ENCODE results near the gene ZNF735. TPM values are rescaled to one million over a fixed set of nuclear protein-coding genes. Genes with fewer than 3 reads are reported as not detected.
"Not testable (repeated sequence)": the region's sequence is repeated elsewhere in the genome, so short reads cannot be mapped to it uniquely, and the experiment has no call there.

The ZNF735 gene
- total and polyA plus RNA-seq, 4 donors = not detected

DNA sequence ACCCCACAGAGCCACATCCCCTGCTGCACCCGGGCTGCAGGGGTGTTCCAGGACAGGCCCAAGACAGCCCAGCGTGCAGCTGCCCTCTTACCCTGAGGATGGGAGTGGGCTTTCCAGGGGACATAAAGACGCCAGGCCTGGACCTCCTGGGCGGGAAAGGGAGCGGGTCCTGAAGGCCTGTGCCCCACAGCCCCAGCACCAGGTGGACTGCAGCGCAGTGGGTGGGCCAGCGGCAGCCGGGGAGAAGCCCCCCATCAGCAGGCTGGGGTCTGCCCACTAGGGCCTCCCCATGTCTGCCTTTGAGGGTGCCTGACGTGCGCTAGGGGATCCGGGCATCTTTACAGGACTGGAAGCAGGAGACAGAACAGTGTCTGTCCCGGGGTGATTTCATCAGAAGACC is 22.6 kb upstream of the ZNF735 start:
- Histone ChIP-seq H3K4me3 (ENCODE audit: low read depth, low read length) (no peak overlapping the region), H3K27me3 (ENCODE audit: control insufficient read depth, insufficient read depth, low read length) (no peaks in the 10 kb centered on the region), H3K4me1 (ENCODE audit: control insufficient read depth, insufficient read depth, low read length) (no peaks in the 10 kb centered on the region), H3K27ac (ENCODE audit: low read depth, low read length) (no peak overlapping the region), H3K9me3 (ENCODE audit: control insufficient read depth, insufficient read depth, low read length) (peaks cover 7% of the 10 kb centered on the region), H3K36me3 (ENCODE audit: control insufficient read depth, insufficient read depth, low read length) (no peaks in the 10 kb centered on the region)
- no peak for DNase-seq (ENCODE audit: low read depth in 4 of 6, low spot score in 6 of 6)
- WGBS (ENCODE audit: insufficient coverage) = 90% methylated on average over 11 of the region's 12 CpGs

DNA sequence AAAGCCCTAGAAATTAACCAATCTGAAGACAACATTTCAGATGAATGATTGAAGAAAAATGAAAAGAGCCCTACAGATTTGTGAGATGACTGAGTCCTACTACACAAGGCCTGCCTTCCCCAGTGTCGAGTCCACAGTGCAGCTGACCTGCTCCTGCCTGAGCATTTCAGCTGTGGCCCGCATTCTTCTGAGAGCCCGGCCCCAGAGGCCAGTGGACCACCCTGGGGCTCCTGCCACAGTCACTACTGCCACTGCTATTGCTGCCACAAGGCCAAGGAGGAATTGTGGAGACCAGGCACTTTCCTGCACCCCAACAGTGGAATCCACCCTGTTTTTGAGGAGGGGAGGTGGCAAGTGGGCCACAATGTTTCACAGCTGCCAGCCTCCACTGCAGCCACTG is 19.6 kb upstream of the ZNF735 start:
- H3K9me3 ChIP-seq (ENCODE audit: control insufficient read depth, insufficient read depth, low read length) = peaks cover 9% of the 10 kb centered on the region
- no peaks in the 10 kb centered on the region for H3K4me1 ChIP-seq (ENCODE audit: control insufficient read depth, insufficient read depth, low read length)
- H3K27ac ChIP-seq (ENCODE audit: low read depth, low read length) = no peak overlapping the region
- no peaks in the 10 kb centered on the region for H3K36me3 ChIP-seq (ENCODE audit: control insufficient read depth, insufficient read depth, low read length)
- DNase-seq (ENCODE audit: low read depth in 4 of 6, low spot score in 6 of 6) = no peak
- H3K27me3 ChIP-seq (ENCODE audit: control insufficient read depth, insufficient read depth, low read length) = no peaks in the 10 kb centered on the region
- WGBS (ENCODE audit: insufficient coverage) = 51% methylated on average over 2 of the region's 3 CpGs
- no peak overlapping the region for H3K4me3 ChIP-seq (ENCODE audit: low read depth, low read length)

DNA sequence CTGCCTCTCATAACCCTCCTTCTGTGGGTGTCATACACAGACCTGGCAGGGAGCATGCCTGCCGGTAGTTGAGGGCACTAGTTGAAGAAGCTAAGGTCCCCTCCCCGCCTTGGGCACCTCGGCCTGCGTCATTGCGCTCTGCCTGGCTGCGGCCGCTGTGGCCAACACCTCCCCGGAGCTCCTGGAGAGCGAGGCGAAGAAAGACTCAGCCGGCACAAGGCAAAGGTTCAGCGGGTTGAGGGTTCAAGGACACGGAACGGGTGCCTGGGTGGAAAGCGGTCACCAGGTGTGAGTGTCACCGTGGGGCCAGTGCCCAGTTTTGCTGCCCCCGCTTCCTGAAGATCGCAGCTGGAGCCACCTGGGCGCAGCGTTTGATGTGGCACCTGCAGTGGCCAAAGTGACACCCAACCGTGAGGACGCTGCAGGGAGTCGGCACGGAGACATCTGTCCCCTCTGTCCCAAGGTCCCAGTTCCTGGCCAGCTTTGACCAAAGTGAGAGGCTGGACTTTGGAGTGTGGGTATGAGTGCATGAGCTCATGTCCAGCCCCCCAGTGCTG is 14.8 kb upstream of the ZNF735 start:
- H3K36me3 ChIP-seq (ENCODE audit: control insufficient read depth, insufficient read depth, low read length) = no peaks in the 10 kb centered on the region
- H3K4me1 ChIP-seq (ENCODE audit: control insufficient read depth, insufficient read depth, low read length) = no peaks in the 10 kb centered on the region
- whole genome bisulfite sequencing (ENCODE audit: insufficient coverage) = 86% methylated on average over 24 of the region's 24 CpGs

DNA sequence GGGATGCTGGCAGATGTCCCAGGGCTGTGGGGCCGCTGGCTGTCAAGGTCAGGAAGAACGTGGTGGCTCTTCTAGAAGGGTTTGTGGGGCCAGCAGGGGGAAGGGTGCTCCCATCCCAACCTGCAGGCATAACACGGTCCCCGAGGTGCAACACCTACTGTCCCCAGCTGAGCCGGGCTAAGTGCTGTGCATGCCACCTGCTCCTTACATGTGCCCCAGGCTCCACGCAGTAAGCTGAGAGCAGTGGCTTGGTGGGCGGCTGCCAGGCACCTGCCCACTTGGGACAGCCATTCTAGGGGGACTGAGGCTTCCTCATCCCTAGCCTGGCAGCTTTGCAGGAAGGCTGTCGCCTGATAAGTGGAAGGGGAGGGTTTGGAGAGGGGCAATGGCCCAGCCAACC is 14.2 kb upstream of the ZNF735 start:
- H3K4me3 ChIP-seq (ENCODE audit: low read depth, low read length) = no peak overlapping the region
- peaks cover 8% of the 10 kb centered on the region for H3K9me3 ChIP-seq (ENCODE audit: control insufficient read depth, insufficient read depth, low read length)
- H3K36me3 ChIP-seq (ENCODE audit: control insufficient read depth, insufficient read depth, low read length) = no peaks in the 10 kb centered on the region
- DNase-seq (ENCODE audit: low read depth in 4 of 6, low spot score in 6 of 6) = no peak
- no peaks in the 10 kb centered on the region for H3K4me1 ChIP-seq (ENCODE audit: control insufficient read depth, insufficient read depth, low read length)
- H3K27me3 ChIP-seq (ENCODE audit: control insufficient read depth, insufficient read depth, low read length) = no peaks in the 10 kb centered on the region
- 66% methylated on average over 8 of the region's 8 CpGs for WGBS (ENCODE audit: insufficient coverage)
- H3K27ac ChIP-seq (ENCODE audit: low read depth, low read length) = no peak overlapping the region

More for the DNA sequence above, 14.8 kb upstream of the ZNF735 start:
- Histone ChIP-seq H3K4me3 (ENCODE audit: low read depth, low read length) (no peak overlapping the region), H3K27ac (ENCODE audit: low read depth, low read length) (no peak overlapping the region), H3K27me3 (ENCODE audit: control insufficient read depth, insufficient read depth, low read length) (no peaks in the 10 kb centered on the region), H3K9me3 (ENCODE audit: control insufficient read depth, insufficient read depth, low read length) (peaks cover 8% of the 10 kb centered on the region)
- DNase-seq (ENCODE audit: low read depth in 4 of 6, low spot score in 6 of 6) = no peak

DNA sequence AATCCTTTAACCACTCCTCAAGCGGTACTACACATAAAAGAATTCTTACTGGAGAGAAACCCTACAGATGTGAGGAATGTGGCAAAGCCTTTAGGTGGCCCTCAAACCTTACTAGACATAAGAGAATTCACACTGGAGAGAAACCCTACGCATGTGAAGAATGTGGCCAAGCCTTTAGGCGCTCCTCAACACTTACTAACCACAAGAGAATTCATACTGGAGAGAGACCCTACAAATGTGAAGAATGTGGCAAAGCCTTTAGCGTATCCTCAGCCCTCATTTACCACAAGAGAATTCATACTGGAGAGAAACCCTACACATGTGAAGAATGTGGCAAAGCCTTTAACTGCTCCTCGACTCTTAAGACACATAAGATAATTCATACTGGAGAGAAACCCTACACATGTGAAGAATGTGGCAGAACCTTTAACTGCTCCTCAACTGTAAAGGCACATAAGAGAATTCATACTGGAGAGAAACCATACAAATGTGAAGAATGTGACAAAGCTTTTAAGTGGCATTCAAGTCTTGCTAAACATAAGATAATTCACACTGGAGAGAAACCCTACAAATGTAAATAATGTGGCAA is 12.8 kb downstream of the ZNF735 start:
- H3K27ac ChIP-seq (ENCODE audit: low read depth, low read length); H3K9me3 ChIP-seq (ENCODE audit: control insufficient read depth, insufficient read depth, low read length); DNase-seq (ENCODE audit: low read depth in 4 of 6, low spot score in 6 of 6); H3K4me3 ChIP-seq (ENCODE audit: low read depth, low read length); H3K36me3 ChIP-seq (ENCODE audit: control insufficient read depth, insufficient read depth, low read length); H3K4me1 ChIP-seq (ENCODE audit: control insufficient read depth, insufficient read depth, low read length); H3K27me3 ChIP-seq (ENCODE audit: control insufficient read depth, insufficient read depth, low read length): not testable (repeated sequence)
- no CpG with 5 or more reads among the region's 5 CpGs for WGBS (ENCODE audit: insufficient coverage)

DNA sequence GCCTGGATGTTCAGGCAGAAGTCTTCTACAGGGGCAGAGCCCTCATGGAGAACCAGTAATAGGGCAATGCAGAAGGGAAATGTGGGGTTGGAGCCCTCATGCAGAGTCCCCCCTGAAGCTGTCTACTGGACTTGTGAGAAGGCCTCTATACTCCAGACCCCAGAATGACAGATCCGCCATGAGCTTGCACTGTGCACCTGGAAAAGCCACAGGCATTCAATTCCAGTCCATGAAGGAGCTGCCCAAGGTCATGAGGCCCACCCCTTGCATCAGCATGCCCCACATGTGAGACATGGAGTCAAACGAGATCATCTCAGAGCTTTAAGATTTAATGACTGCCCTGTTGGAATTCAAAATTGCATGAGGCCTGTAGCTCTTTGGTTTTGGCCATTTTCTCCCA is 16.4 kb downstream of the ZNF735 start:
- 48% methylated on average over 2 of the region's 2 CpGs for WGBS (ENCODE audit: insufficient coverage)
- no peak overlapping the region for H3K4me3 ChIP-seq (ENCODE audit: low read depth, low read length)
- H3K27me3 ChIP-seq (ENCODE audit: control insufficient read depth, insufficient read depth, low read length) = no peaks in the 10 kb centered on the region
- no peak for DNase-seq (ENCODE audit: low read depth in 4 of 6, low spot score in 6 of 6)
- no peaks in the 10 kb centered on the region for H3K36me3 ChIP-seq (ENCODE audit: control insufficient read depth, insufficient read depth, low read length)
- no peaks in the 10 kb centered on the region for H3K4me1 ChIP-seq (ENCODE audit: control insufficient read depth, insufficient read depth, low read length)
- no peak overlapping the region for H3K27ac ChIP-seq (ENCODE audit: low read depth, low read length)
- peaks cover 8% of the 10 kb centered on the region for H3K9me3 ChIP-seq (ENCODE audit: control insufficient read depth, insufficient read depth, low read length)

DNA sequence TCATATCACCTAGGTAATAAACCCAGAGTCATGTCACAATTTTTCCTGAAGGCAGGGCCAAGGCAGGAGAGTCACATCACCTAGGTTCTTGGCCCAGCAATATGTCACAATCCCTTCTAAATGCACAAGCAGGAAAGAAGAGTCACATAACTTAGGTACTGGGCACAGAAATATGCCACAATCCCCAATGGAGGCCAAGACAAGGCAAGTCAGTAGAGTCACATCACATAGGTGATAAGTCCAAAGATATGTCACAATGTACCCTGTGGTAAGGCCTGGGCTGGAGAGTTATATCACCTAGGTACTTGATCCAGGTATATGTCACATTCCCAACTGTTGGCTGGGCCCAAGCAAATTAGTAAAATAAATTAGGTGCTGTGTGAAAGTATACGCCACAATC is 21.2 kb downstream of the ZNF735 start, which contains the start of gene ZNF679:
Gene ZNF679, plus strand, starts transcription at position 301 of the 400 bp plus-strand sequence. CDS start 20,644 bp downstream, outside the sequence.
- WGBS (ENCODE audit: insufficient coverage) = 100% methylated on average over 1 of the region's 1 CpG
- not testable (repeated sequence) for DNase-seq (ENCODE audit: low read depth in 4 of 6, low spot score in 6 of 6); H3K4me3 ChIP-seq (ENCODE audit: low read depth, low read length); H3K9me3 ChIP-seq (ENCODE audit: control insufficient read depth, insufficient read depth, low read length); H3K27me3 ChIP-seq (ENCODE audit: control insufficient read depth, insufficient read depth, low read length); H3K36me3 ChIP-seq (ENCODE audit: control insufficient read depth, insufficient read depth, low read length); H3K27ac ChIP-seq (ENCODE audit: low read depth, low read length); H3K4me1 ChIP-seq (ENCODE audit: control insufficient read depth, insufficient read depth, low read length)

DNA sequence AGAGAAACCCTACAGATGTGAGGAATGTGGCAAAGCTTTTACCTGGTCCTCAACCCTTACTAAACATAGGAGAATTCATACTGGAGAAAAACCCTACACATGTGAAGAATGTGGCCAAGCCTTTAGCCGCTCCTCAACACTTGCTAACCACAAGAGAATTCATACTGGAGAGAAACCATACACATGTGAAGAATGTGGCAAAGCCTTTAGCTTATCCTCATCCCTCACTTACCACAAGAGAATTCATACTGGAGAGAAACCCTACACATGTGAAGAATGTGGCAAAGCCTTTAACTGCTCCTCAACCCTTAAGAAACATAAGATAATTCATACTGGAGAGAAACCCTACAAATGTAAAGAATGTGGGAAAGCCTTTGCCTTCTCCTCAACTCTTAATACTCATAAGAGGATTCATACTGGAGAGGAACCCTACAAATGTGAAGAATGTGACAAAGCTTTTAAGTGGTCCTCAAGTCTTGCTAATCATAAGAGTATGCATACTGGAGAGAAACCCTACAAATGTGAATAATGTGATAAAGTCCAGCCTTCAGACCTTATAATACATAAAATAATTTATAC is 59.4 kb downstream of the ZNF735 start:
- H3K4me3 ChIP-seq (ENCODE audit: low read depth, low read length) = no peak overlapping the region

More for the DNA sequence above, 59.4 kb downstream of the ZNF735 start:
- Histone ChIP-seq H3K36me3 (ENCODE audit: control insufficient read depth, insufficient read depth, low read length) (no peaks in the 10 kb centered on the region), H3K27ac (ENCODE audit: low read depth, low read length) (no peak overlapping the region), H3K4me1 (ENCODE audit: control insufficient read depth, insufficient read depth, low read length) (no peaks in the 10 kb centered on the region), H3K27me3 (ENCODE audit: control insufficient read depth, insufficient read depth, low read length) (no peaks in the 10 kb centered on the region), H3K9me3 (ENCODE audit: control insufficient read depth, insufficient read depth, low read length) (peaks cover 3% of the 10 kb centered on the region)
- no peak for DNase-seq (ENCODE audit: low read depth in 4 of 6, low spot score in 6 of 6)
- no CpG with 5 or more reads among the region's 1 CpG for WGBS (ENCODE audit: insufficient coverage)

Data from spinal cord (tissue), 10 donors.